Prostate gland (tissue), 2 donors: ENCODE data around the gene KL. TPM values are rescaled to one million over a fixed set of nuclear protein-coding genes. Genes with fewer than 3 reads are reported as not detected.

Source experiments
- DNase-seq: peaks from one replicate; pipeline ENCODE4 v3.0.0-alpha.2; 2019; ENCODE audit warnings: low spot score
- H3K27ac ChIP-seq, 2 donors: fragments of 200-600 bp; sonication (generic); 2 replicates each; pipeline ENCODE4 v1.5.1; 2017 to 2019
- H3K27me3 ChIP-seq: fragments of 200-600 bp; sonication (generic); replicated peaks from 2 replicates; pipeline ENCODE4 v1.5.1; 2019; ENCODE audit not compliant: insufficient read depth
- H3K36me3 ChIP-seq, 2 donors: fragments of 200-600 bp; sonication (generic); 1 replicate in 1 of 2; 2 replicates in 1 of 2; pipeline versions ENCODE4 v1.5.1 to v1.8.1; 2017 to 2019
- H3K4me1 ChIP-seq: fragments of 200-600 bp; sonication (generic); replicated peaks from 2 replicates; pipeline ENCODE4 v1.5.1; 2019
- H3K4me3 ChIP-seq, 2 donors: fragments of 200-600 bp; sonication (generic); 2 replicates each; pipeline ENCODE4 v1.5.1; 2017 to 2019
- H3K9me3 ChIP-seq: fragments of 200-600 bp; sonication (generic); 2 replicates; pipeline ENCODE4 v1.5.1; 2017
- CTCF ChIP-seq, 4 experiments: fragments of 200-600 bp in 2 of 4; fragments of 450-650 bp in 2 of 4; sonication (generic) in 2 of 4; IDR thresholded peaks; 1 replicate in 3 of 4; 2 replicates in 1 of 4; pipeline ENCODE4 v1.5.1; 2016 to 2019; ENCODE audit warnings: antibody characterized with exemption in 4 of 4, mild to moderate bottlenecking in 2 of 4, moderate library complexity in 2 of 4
- POLR2A ChIP-seq: fragments of 450-650 bp; IDR thresholded peaks from one replicate; pipeline ENCODE4 v1.6.1; 2016; ENCODE audit warnings: antibody characterized with exemption, mild to moderate bottlenecking
- POLR2AphosphoS5 ChIP-seq: sonication (generic); formaldehyde crosslinking; IDR thresholded peaks from one replicate; pipeline ENCODE4 v1.6.1; 2017; ENCODE audit warnings: antibody characterized with exemption
- WGBS: methylation state at CpG from one replicate; pipeline ENCODE4 v1.1.5; 2018; 5-methylcytosine and 5-hydroxymethylcytosine counted together
- intact Hi-C: fragments of 100-400 bp; cut with DNase I; formaldehyde crosslinking; loops from one replicate; pipeline ENCODE4 v1.14.2; 2022
- total RNA-seq, 2 donors: library from RNA; depleted of rRNA; stranded (reverse); fragments of >200 nt; gene quantifications; one replicate each; pipeline ENCODE4 v1.1.0, GENCODE V29; 2016

The KL gene
- total RNA-seq, 2 donors from 2014 or later, result 13.9 to 46.8 TPM

GRCh38 chr13:33006638-33007037, 9.6 kb upstream of the KL start:
- H3K4me3 ChIP-seq, result no peak overlapping the region
- no peaks in the 10 kb centered on the region for H3K9me3 ChIP-seq
- no peaks in the 10 kb centered on the region for H3K36me3 ChIP-seq
- TF ChIP-seq POLR2AphosphoS5 (no peak), POLR2A (no peak), CTCF (IDR thresholded peaks at IDR 0.05) (no peak)
- 94% methylated on average over 3 of the region's 3 CpGs for WGBS
- H3K27ac ChIP-seq, result no peak overlapping the region
- H3K4me1 ChIP-seq, result no peaks in the 10 kb centered on the region
- DNase-seq, result no peak
- intact Hi-C loops, result no loop called here
- no peaks in the 10 kb centered on the region for H3K27me3 ChIP-seq

GRCh38 chr13:33007237-33007636, 9.0 kb upstream of the KL start:
- Histone ChIP-seq H3K27ac (no peak overlapping the region), H3K4me3 (no peak overlapping the region), H3K4me1 (no peaks in the 10 kb centered on the region), H3K27me3 (no peaks in the 10 kb centered on the region), H3K9me3 (no peaks in the 10 kb centered on the region), H3K36me3 (no peaks in the 10 kb centered on the region)
- intact Hi-C loops, result no loop called here
- no peak for DNase-seq
- 98% methylated on average over 2 of the region's 2 CpGs for WGBS
- TF ChIP-seq POLR2A, result no peak
- TF ChIP-seq POLR2AphosphoS5, result no peak
- no peak for TF ChIP-seq CTCF (IDR thresholded peaks at IDR 0.05)

- intact Hi-C loops, result no loop called here
- DNase-seq, result no peak
- H3K9me3 ChIP-seq, result no peaks in the 10 kb centered on the region
- WGBS, result 96% methylated on average over 3 of the region's 3 CpGs
- no peaks in the 10 kb centered on the region for H3K36me3 ChIP-seq
- no peaks in the 10 kb centered on the region for H3K4me1 ChIP-seq
- no peaks in the 10 kb centered on the region for H3K27me3 ChIP-seq
- H3K27ac ChIP-seq, result no peak overlapping the region
- no peak overlapping the region for H3K4me3 ChIP-seq
- TF ChIP-seq CTCF (IDR thresholded peaks at IDR 0.05) (no peak), POLR2A (no peak), POLR2AphosphoS5 (no peak)
Observed at GRCh38 chr13:33007950-33008349, 8.3 kb upstream of the KL start.

- intact Hi-C loops, result no loop called here
- Histone ChIP-seq H3K9me3 (no peaks in the 10 kb centered on the region), H3K36me3 (no peaks in the 10 kb centered on the region), H3K27ac (no peak overlapping the region), H3K4me1 (no peaks in the 10 kb centered on the region), H3K27me3 (no peaks in the 10 kb centered on the region), H3K4me3 (no peak overlapping the region)
- DNase-seq, result no peak
- TF ChIP-seq POLR2A (no peak), CTCF (IDR thresholded peaks at IDR 0.05) (no peak), POLR2AphosphoS5 (no peak)
- WGBS, result 35% methylated on average over 5 of the region's 5 CpGs
Observed at GRCh38 chr13:33008946-33009722, 7.1 kb upstream of the KL start.

- DNase-seq, result no peak
- intact Hi-C loops, result loop anchor here (10.0 kb wide), 2 partner anchors 193 to 533 kb away; no protein-coding TSS in a partner anchor
Observed at GRCh38 chr13:33011828-33012470, 4.3 kb upstream of the KL start.

More at GRCh38 chr13:33011828-33012470, 4.3 kb upstream of the KL start:
- 75% methylated on average over 5 of the region's 5 CpGs for WGBS
- Histone ChIP-seq H3K36me3 (no peaks in the 10 kb centered on the region), H3K4me3 (no peak overlapping the region), H3K27me3 (no peaks in the 10 kb centered on the region), H3K4me1 (no peaks in the 10 kb centered on the region), H3K27ac (no peak overlapping the region), H3K9me3 (no peaks in the 10 kb centered on the region)
- TF ChIP-seq POLR2A, result no peak
- no peak for TF ChIP-seq POLR2AphosphoS5
- TF ChIP-seq CTCF (IDR thresholded peaks at IDR 0.05), result no peak
